Loucy (cell line): Measurements from ENCODE around the gene SPPL3.

Source experiments
- H2AFZ ChIP-seq: fragments of 200-600 bp; sonication (generic); 2 replicates; pipeline ENCODE4 v1.6.0; 2016; ENCODE audit warnings: antibody characterized with exemption, mild to moderate bottlenecking, low read length, moderate library complexity
- H3F3A ChIP-seq: fragments of 200-600 bp; 2 replicates; pipeline ENCODE4 v1.6.0; 2016; ENCODE audit warnings: antibody characterized with exemption, low read depth, mild to moderate bottlenecking
- H3K27me3 ChIP-seq: fragments of 200-600 bp; sonication (generic); 2 replicates; pipeline ENCODE4 v1.6.1; 2014; ENCODE audit warnings: low read length, mild to moderate bottlenecking; ENCODE audit not compliant: insufficient read depth, poor library complexity, severe bottlenecking
- H3K36me3 ChIP-seq: fragments of 200-600 bp; sonication (generic); 2 replicates; pipeline ENCODE4 v1.6.1; 2016; ENCODE audit warnings: low read length; ENCODE audit not compliant: insufficient read depth
- H3K4me1 ChIP-seq: fragments of 200-600 bp; sonication (generic); 2 replicates; pipeline ENCODE4 v1.5.1; 2014; ENCODE audit warnings: low read length, mild to moderate bottlenecking; ENCODE audit not compliant: insufficient read depth, poor library complexity, severe bottlenecking
- H3K4me2 ChIP-seq: fragments of 200-600 bp; sonication (generic); 2 replicates; pipeline ENCODE4 v1.6.0; 2014; ENCODE audit warnings: antibody characterized with exemption, low read length, low read depth, mild to moderate bottlenecking; ENCODE audit not compliant: poor library complexity, severe bottlenecking
- H3K4me3 ChIP-seq: fragments of 200-600 bp; sonication (generic); 2 replicates; pipeline ENCODE4 v1.5.1; 2014; ENCODE audit warnings: low read length, mild to moderate bottlenecking, mixed read lengths; ENCODE audit not compliant: poor library complexity, severe bottlenecking
- H3K79me2 ChIP-seq: fragments of 200-600 bp; sonication (generic); 2 replicates; pipeline ENCODE4 v1.6.1; 2014; ENCODE audit warnings: low read length; ENCODE audit not compliant: insufficient read depth
- H3K9ac ChIP-seq: fragments of 200-600 bp; sonication (generic); 2 replicates; pipeline ENCODE4 v1.6.0; 2014; ENCODE audit warnings: mild to moderate bottlenecking, low read depth, low read length, moderate library complexity; ENCODE audit not compliant: poor library complexity, severe bottlenecking
- H3K9me2 ChIP-seq: fragments of 200-600 bp; sonication (generic); replicated peaks from 2 replicates; pipeline ENCODE4 v1.6.1; 2016; ENCODE audit warnings: low read depth, low read length, mixed read lengths
- H3K9me3 ChIP-seq: fragments of 200-600 bp; sonication (generic); 2 replicates; pipeline ENCODE4 v1.6.1; 2014; ENCODE audit warnings: mild to moderate bottlenecking, antibody characterized with exemption, low read length, low read depth; ENCODE audit not compliant: insufficient read depth
- H4K20me1 ChIP-seq: fragments of 200-600 bp; sonication (generic); 2 replicates; pipeline ENCODE4 v1.6.0; 2014; ENCODE audit warnings: antibody characterized with exemption, low read length, mild to moderate bottlenecking; ENCODE audit not compliant: insufficient read depth, poor library complexity, severe bottlenecking
- EZH2phosphoT487 ChIP-seq: fragments of 200-600 bp; IDR thresholded peaks from 2 replicates; pipeline ENCODE4 v1.6.1; 2018; ENCODE audit warnings: antibody characterized with exemption, mild to moderate bottlenecking, moderate library complexity, borderline replicate concordance
- TF ChIP-seq, protein P1 (sequence below): fragments of 200-600 bp; sonication (generic); conservative IDR thresholded peaks from 2 replicates; pipeline ENCODE4 v1.5.1; 2014; ENCODE audit warnings: mild to moderate bottlenecking, antibody characterized with exemption, low read length

SPPL3 gene

DNA sequence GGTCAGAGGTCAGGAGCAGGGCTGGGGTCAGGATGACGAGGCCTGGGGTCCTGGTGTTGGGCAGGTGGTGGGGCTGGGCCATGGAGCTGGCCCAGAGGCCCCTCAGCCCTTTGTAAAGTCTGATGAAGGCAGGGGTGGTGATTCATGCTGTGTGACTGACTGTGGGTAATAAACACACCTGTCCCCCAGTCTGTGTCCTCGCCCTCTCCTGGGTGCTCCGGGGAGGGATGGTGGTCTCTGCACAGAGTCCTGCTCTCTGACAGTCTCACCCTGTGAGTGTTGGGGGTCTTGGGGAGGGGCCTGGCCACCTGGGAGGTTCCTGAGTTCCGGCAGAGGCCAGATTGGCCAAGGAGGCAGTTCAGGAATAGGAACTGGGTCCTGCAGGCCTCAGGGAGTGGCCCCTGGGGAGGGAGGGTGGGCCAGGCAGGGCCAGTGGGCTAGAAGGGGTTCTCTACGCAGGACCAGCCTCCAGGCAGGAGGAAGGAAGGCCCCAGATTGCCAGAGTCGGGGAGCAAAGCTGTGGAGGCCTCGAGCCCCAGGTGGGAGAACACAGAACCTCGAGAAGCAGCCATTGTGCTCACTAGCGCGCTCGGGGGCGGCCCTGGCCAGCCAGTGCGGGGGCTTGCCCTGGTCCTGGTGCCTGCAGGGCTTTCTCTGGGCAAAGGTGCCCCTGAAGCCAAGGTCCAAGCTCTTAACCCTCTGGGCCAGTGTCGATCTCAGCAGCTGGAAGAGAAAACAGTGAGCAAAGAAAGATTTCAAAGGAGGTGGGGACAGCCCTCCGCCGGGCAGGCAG is 164.1 kb downstream of the SPPL3 start:
- Histone ChIP-seq H3K4me2 (no peak overlapping the region), H3K9ac (no peak overlapping the region), H3K4me3 (no peak overlapping the region), H3K79me2 (no peaks in the 10 kb centered on the region), H4K20me1 (no peaks in the 10 kb centered on the region), H3F3A (no peaks in the 10 kb centered on the region), H3K9me3 (no peaks in the 10 kb centered on the region), H3K27me3 (no peaks in the 10 kb centered on the region), H3K36me3 (no peaks in the 10 kb centered on the region), H2AFZ (no peak overlapping the region), H3K4me1 (no peaks in the 10 kb centered on the region), H3K9me2 (no peaks in the 10 kb centered on the region)
- TF ChIP-seq, protein P1, sequence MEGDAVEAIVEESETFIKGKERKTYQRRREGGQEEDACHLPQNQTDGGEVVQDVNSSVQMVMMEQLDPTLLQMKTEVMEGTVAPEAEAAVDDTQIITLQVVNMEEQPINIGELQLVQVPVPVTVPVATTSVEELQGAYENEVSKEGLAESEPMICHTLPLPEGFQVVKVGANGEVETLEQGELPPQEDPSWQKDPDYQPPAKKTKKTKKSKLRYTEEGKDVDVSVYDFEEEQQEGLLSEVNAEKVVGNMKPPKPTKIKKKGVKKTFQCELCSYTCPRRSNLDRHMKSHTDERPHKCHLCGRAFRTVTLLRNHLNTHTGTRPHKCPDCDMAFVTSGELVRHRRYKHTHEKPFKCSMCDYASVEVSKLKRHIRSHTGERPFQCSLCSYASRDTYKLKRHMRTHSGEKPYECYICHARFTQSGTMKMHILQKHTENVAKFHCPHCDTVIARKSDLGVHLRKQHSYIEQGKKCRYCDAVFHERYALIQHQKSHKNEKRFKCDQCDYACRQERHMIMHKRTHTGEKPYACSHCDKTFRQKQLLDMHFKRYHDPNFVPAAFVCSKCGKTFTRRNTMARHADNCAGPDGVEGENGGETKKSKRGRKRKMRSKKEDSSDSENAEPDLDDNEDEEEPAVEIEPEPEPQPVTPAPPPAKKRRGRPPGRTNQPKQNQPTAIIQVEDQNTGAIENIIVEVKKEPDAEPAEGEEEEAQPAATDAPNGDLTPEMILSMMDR = no peak
- no peak for TF ChIP-seq EZH2phosphoT487

DNA sequence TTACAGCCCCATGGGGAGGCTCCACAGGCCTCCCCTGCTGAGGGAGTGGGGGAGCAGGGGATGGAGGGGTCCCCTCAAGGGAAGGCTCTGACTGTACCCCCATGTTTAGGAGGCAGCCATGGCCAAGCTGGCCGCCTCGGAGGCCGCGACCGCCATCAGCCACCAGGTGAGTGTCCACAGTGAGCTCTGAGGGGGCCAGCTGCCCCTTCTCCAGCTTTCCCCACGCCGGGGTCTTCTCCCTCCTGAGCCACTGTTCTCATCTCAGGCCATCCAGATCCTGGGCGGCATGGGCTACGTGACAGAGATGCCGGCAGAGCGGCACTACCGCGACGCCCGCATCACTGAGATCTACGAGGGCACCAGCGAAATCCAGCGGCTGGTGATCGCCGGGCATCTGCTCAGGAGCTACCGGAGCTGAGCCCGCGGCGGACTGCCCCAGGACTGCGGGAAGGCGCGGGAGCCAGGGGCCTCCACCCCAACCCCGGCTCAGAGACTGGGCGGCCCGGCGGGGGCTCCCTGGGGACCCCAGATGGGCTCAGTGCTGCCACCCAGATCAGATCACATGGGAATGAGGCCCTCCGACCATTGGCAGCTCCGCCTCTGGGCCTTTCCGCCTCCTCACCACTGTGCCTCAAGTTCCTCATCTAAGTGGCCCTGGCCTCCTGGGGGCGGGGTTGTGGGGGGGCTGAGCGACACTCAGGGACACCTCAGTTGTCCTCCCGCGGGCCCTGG is 165.0 kb downstream of the SPPL3 start:
- no peaks in the 10 kb centered on the region for H3K36me3 ChIP-seq
- no peaks in the 10 kb centered on the region for H3K9me2 ChIP-seq
- H3K9ac ChIP-seq = no peak overlapping the region
- no peak overlapping the region for H3K4me2 ChIP-seq
- TF ChIP-seq, protein P1 = no peak
- TF ChIP-seq EZH2phosphoT487 = no peak
- H3K9me3 ChIP-seq = no peaks in the 10 kb centered on the region
- H3K79me2 ChIP-seq = no peaks in the 10 kb centered on the region
- no peaks in the 10 kb centered on the region for H4K20me1 ChIP-seq
- H3F3A ChIP-seq = no peaks in the 10 kb centered on the region
- H3K4me1 ChIP-seq = no peaks in the 10 kb centered on the region
- H3K27me3 ChIP-seq = no peaks in the 10 kb centered on the region
- no peak overlapping the region for H3K4me3 ChIP-seq
- no peak overlapping the region for H2AFZ ChIP-seq

- Histone ChIP-seq H3K4me1 (no peaks in the 10 kb centered on the region), H3K4me2 (no peak overlapping the region), H3K36me3 (no peaks in the 10 kb centered on the region), H3K4me3 (no peak overlapping the region), H3K9me2 (no peaks in the 10 kb centered on the region), H2AFZ (no peak overlapping the region), H3F3A (no peaks in the 10 kb centered on the region), H3K9me3 (no peaks in the 10 kb centered on the region), H3K27me3 (no peaks in the 10 kb centered on the region), H3K9ac (no peak overlapping the region), H3K79me2 (no peaks in the 10 kb centered on the region), H4K20me1 (no peaks in the 10 kb centered on the region)
- TF ChIP-seq, protein P1 = no peak
- TF ChIP-seq EZH2phosphoT487 = no peak
Measured at GRCh38 chr12:120738252-120739030, 165.7 kb downstream of the SPPL3 start.
